HepG2 (cell line): ENCODE results near the gene SCN4B.

Experiments
- FOXA1 ChIP-seq, 2 experiments: fragments of 450-650 bp in 1 of 2; sonication (generic) in 1 of 2; formaldehyde crosslinking in 1 of 2; IDR thresholded peaks; 2 replicates each; pipeline versions ENCODE4 v1.4.0 to v1.6.1; 2016 to 2020; ENCODE audit warnings: missing genetic modification reagents in 1 of 2
- TF ChIP-seq, protein P1 (sequence below): sonication (generic); formaldehyde crosslinking; IDR thresholded peaks from 2 replicates; pipeline ENCODE4 v1.5.1; 2020; ENCODE audit warnings: mild to moderate bottlenecking, missing genetic modification reagents, moderate library complexity

DNA sequence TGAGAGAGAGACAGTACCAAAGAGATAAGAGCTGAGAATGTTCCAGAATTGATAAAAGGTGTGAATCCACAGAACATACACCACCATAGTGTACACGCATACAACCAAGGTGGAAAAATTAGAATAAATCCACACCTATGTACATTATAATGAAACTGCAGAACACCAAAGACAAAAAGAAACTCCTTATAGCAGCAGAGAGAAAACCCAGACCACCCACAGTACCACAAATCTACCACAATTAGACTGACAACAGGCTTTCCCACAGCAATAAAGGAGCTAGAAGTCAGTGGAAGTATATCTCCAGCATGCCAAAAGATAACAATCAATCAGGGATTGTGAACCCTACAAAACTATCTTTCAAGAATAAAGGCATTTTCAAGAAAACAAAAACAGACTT is 31.8 kb downstream of the SCN4B start:
- TF ChIP-seq, protein P1, sequence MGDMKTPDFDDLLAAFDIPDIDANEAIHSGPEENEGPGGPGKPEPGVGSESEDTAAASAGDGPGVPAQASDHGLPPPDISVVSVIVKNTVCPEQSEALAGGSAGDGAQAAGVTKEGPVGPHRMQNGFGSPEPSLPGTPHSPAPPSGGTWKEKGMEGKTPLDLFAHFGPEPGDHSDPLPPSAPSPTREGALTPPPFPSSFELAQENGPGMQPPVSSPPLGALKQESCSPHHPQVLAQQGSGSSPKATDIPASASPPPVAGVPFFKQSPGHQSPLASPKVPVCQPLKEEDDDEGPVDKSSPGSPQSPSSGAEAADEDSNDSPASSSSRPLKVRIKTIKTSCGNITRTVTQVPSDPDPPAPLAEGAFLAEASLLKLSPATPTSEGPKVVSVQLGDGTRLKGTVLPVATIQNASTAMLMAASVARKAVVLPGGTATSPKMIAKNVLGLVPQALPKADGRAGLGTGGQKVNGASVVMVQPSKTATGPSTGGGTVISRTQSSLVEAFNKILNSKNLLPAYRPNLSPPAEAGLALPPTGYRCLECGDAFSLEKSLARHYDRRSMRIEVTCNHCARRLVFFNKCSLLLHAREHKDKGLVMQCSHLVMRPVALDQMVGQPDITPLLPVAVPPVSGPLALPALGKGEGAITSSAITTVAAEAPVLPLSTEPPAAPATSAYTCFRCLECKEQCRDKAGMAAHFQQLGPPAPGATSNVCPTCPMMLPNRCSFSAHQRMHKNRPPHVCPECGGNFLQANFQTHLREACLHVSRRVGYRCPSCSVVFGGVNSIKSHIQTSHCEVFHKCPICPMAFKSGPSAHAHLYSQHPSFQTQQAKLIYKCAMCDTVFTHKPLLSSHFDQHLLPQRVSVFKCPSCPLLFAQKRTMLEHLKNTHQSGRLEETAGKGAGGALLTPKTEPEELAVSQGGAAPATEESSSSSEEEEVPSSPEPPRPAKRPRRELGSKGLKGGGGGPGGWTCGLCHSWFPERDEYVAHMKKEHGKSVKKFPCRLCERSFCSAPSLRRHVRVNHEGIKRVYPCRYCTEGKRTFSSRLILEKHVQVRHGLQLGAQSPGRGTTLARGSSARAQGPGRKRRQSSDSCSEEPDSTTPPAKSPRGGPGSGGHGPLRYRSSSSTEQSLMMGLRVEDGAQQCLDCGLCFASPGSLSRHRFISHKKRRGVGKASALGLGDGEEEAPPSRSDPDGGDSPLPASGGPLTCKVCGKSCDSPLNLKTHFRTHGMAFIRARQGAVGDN (CRISPR knock-in tag): no peak
- TF ChIP-seq FOXA1 (IDR thresholded peaks at IDR 0.05): no peak
- TF ChIP-seq FOXA1 (CRISPR knock-in tag; IDR thresholded peaks at IDR 0.05): no peak
